K562 (cell line): Measurements from ENCODE around the gene DRD3. TPM values are rescaled to one million over a fixed set of nuclear protein-coding genes. Genes with fewer than 3 reads are reported as not detected.

Experiments
- ATAC-seq: fragments of 200-7000 bp; cut with Tn5 transposase; 3 replicates; pipeline ENCODE4 v1.9.1; 2020; ENCODE audit warnings: moderate library complexity
- BruUV-seq: library from RNA; stranded (reverse); fragments of 400-500 nt; replicated peaks from 2 replicates; lab custom pipeline; 2021; lab: Mats Ljungman, UMichigan
- CTCF ChIA-PET: fragments of 300-600 bp; formaldehyde crosslinking; extraction: SDS; loops from one replicate; lab custom pipeline; 2021; ENCODE audit warnings: low intra/inter-chr PET ratio; lab: Yijun Ruan, JAX
- POLR2A ChIA-PET: fragments of 300-600, 350-650 bp; sonication (Branson Sonifier 250); formaldehyde crosslinking; extraction: SDS; loops from one replicate; lab custom pipeline; 2021; ENCODE audit warnings: antibody characterized with exemption, inconsistent platforms; lab: Yijun Ruan, JAX
- DNase-seq, 4 experiments: peaks; one replicate each; pipeline versions ENCODE4 v3.0.0 to v3.0.0-alpha.2; 2011 to 2018; ENCODE audit warnings: low spot score in 3 of 4, mixed read lengths in 3 of 4; ENCODE audit errors: extremely low read depth in 1 of 4
- FAIRE-seq: peaks from 2 replicates; lab custom pipeline; 2011; peaks lifted over from hg19 to GRCh38; lab: Jason Lieb, UNC
- H2AFZ ChIP-seq: 2 replicates; pipeline ENCODE4 v1.6.0; 2011; ENCODE audit warnings: low read depth, low read length, control low read depth, inconsistent platforms
- H3K27ac ChIP-seq: fragments of 200-600 bp; 3 replicates; pipeline ENCODE4 v1.8.0; 2011; ENCODE audit warnings: low read depth, mild to moderate bottlenecking, control low read depth, inconsistent platforms, low read length, moderate library complexity, mixed read lengths; ENCODE audit errors: extremely low read depth
- H3K27me3 ChIP-seq, 2 experiments: fragments of 300-600 bp in 1 of 2; 2 replicates in 1 of 2; 3 replicates in 1 of 2; pipeline versions ENCODE4 v1.6.0 to v1.8.0; 2011; ENCODE audit warnings: inconsistent platforms in 2 of 2, low read length in 2 of 2, mild to moderate bottlenecking in 1 of 2, mixed read lengths in 1 of 2, moderate library complexity in 1 of 2; ENCODE audit not compliant: control insufficient read depth in 2 of 2, insufficient read depth in 2 of 2
- H3K36me3 ChIP-seq: fragments of 300-600 bp; 3 replicates; pipeline ENCODE4 v1.8.0; 2011; ENCODE audit warnings: mild to moderate bottlenecking, low read length, inconsistent platforms; ENCODE audit not compliant: control insufficient read depth, insufficient read depth
- H3K4me1 ChIP-seq, 2 experiments: fragments of 200-600 bp in 1 of 2; replicated peaks in 1 of 2; 2 replicates in 1 of 2; 3 replicates in 1 of 2; pipeline versions ENCODE4 v1.5.1 to v1.8.0; 2011; ENCODE audit warnings: inconsistent platforms in 2 of 2, low read length in 2 of 2, mild to moderate bottlenecking in 1 of 2, mixed read lengths in 1 of 2, moderate library complexity in 1 of 2; ENCODE audit not compliant: control insufficient read depth in 2 of 2, insufficient read depth in 2 of 2
- H3K4me2 ChIP-seq: 2 replicates; pipeline ENCODE4 v1.6.1; 2011; ENCODE audit warnings: low read length, control low read depth, inconsistent platforms, mixed read lengths; ENCODE audit not compliant: insufficient read depth
- H3K4me3 ChIP-seq: fragments of 200-600 bp; sonication (generic), shearing (Covaris generic); 2 replicates; pipeline ENCODE4 v1.5.1; 2016; ENCODE audit warnings: control low read depth, inconsistent platforms
- H3K79me2 ChIP-seq: fragments of 200-600 bp; 3 replicates; pipeline ENCODE4 v1.8.0; 2011; ENCODE audit warnings: low read length, inconsistent platforms; ENCODE audit not compliant: control insufficient read depth, insufficient read depth
- H3K9ac ChIP-seq, 2 experiments: 2 replicates each; pipeline versions ENCODE4 v1.6.0 to v1.6.1; 2011; ENCODE audit warnings: low read depth in 2 of 2, low read length in 2 of 2, control low read depth in 1 of 2, inconsistent platforms in 1 of 2, mild to moderate bottlenecking in 1 of 2, mixed read lengths in 1 of 2; ENCODE audit not compliant: insufficient read depth in 1 of 2
- H3K9me1 ChIP-seq: one replicate; pipeline ENCODE4 v1.6.0; 2011; ENCODE audit warnings: inconsistent platforms, mild to moderate bottlenecking, low read length, moderate library complexity; ENCODE audit not compliant: control insufficient read depth, insufficient read depth
- H3K9me3 ChIP-seq: replicated peaks from 2 replicates; pipeline ENCODE4 v1.5.1; 2011; ENCODE audit warnings: low read depth, low read length, inconsistent platforms; ENCODE audit not compliant: control insufficient read depth, insufficient read depth
- H4K20me1 ChIP-seq: replicated peaks from 2 replicates; pipeline ENCODE4 v1.6.1; 2011; ENCODE audit warnings: low read length, inconsistent platforms, mixed read lengths; ENCODE audit not compliant: control insufficient read depth, insufficient read depth
- ASH1L ChIP-seq: fragments of 450-650 bp; IDR thresholded peaks from 2 replicates; pipeline ENCODE4 v1.6.1; 2018; ENCODE audit warnings: borderline replicate concordance, mild to moderate bottlenecking, low read depth; ENCODE audit not compliant: partially characterized antibody
- BRD4 ChIP-seq: fragments of 200-600 bp; sonication (generic); IDR thresholded peaks from 2 replicates; pipeline ENCODE4 v1.6.1; 2017; ENCODE audit warnings: inconsistent platforms
- CREM ChIP-seq: IDR thresholded peaks from 2 replicates; pipeline ENCODE4 v1.6.1; 2014; ENCODE audit warnings: antibody characterized with exemption, low read depth
- FOXA3 ChIP-seq, 2 experiments: fragments of 450-650 bp in 1 of 2; sonication (generic) in 1 of 2; formaldehyde crosslinking; IDR thresholded peaks in 1 of 2; conservative IDR thresholded peaks in 1 of 2; 2 replicates each; pipeline versions ENCODE4 v1.4.0 to v1.8.0; 2020 to 2022; ENCODE audit warnings: mild to moderate bottlenecking in 2 of 2, missing genetic modification reagents in 1 of 2
- HIVEP1 ChIP-seq: fragments of 250-450 bp; sonication (Bioruptor Pico); IDR thresholded peaks from 2 replicates; pipeline ENCODE4 v1.4.0; 2020; ENCODE audit warnings: mild to moderate bottlenecking
- HNRNPL ChIP-seq: fragments of 200-400 bp; formaldehyde crosslinking; IDR thresholded peaks from 2 replicates; pipeline ENCODE4 v1.6.1; 2017; ENCODE audit warnings: low read depth, mild to moderate bottlenecking, low read length
- MLX ChIP-seq, 2 experiments: fragments of 450-650 bp in 1 of 2; sonication (generic) in 1 of 2; formaldehyde crosslinking; conservative IDR thresholded peaks; 2 replicates each; pipeline versions ENCODE4 v1.4.0 to v1.8.1; 2020 to 2022; ENCODE audit warnings: mild to moderate bottlenecking in 1 of 2, missing genetic modification reagents in 1 of 2
- NEUROD1 ChIP-seq: fragments of 150-350 bp; IDR thresholded peaks from 2 replicates; pipeline ENCODE4 v1.6.1; 2014; ENCODE audit warnings: borderline replicate concordance, low read length, low read depth; ENCODE audit not compliant: partially characterized antibody
- NFIC ChIP-seq: fragments of 450-650 bp; IDR thresholded peaks from 2 replicates; pipeline ENCODE4 v1.6.1; 2017; ENCODE audit warnings: mild to moderate bottlenecking, inconsistent platforms
- NUFIP1 ChIP-seq: fragments of 450-650 bp; IDR thresholded peaks from 2 replicates; pipeline ENCODE4 v1.6.1; 2018; ENCODE audit not compliant: partially characterized antibody
- PKNOX1 ChIP-seq: fragments of 450-650 bp; IDR thresholded peaks from 2 replicates; pipeline ENCODE4 v1.6.1; 2016
- RBFOX2 ChIP-seq: fragments of 200-400 bp; formaldehyde crosslinking; IDR thresholded peaks from 2 replicates; pipeline ENCODE4 v1.6.1; 2017; ENCODE audit warnings: low read depth, mild to moderate bottlenecking, low read length, moderate library complexity
- SMARCA5 ChIP-seq: fragments of 450-650 bp; IDR thresholded peaks from 2 replicates; pipeline ENCODE4 v1.6.1; 2016
- SRSF3 ChIP-seq: fragments of 200-400 bp; formaldehyde crosslinking; IDR thresholded peaks from 2 replicates; pipeline ENCODE4 v1.6.1; 2016; ENCODE audit warnings: mild to moderate bottlenecking, low read length, moderate library complexity; ENCODE audit not compliant: insufficient read depth
- ZBTB1 ChIP-seq: sonication (generic); formaldehyde crosslinking; IDR thresholded peaks from 2 replicates; pipeline ENCODE4 v1.8.1; 2023; ENCODE audit warnings: missing genetic modification reagents, low read depth, mild to moderate bottlenecking, borderline replicate concordance
- ZNF197 ChIP-seq: fragments of 200-800 bp; sonication (Bioruptor generic); IDR thresholded peaks from 2 replicates; pipeline ENCODE4 v1.6.1; 2016; ENCODE audit warnings: low read depth, missing genetic modification characterization, missing compliant biosample characterization
- WGBS: fragments of 100-300 bp; shearing (Covaris generic); methylation state at CpG from one replicate; pipeline ENCODE4 v1.1.6; 2016; ENCODE audit warnings: low coverage, mixed read lengths; ENCODE audit not compliant: insufficient coverage; ENCODE audit errors: missing lambda C conversion rate; 5-methylcytosine and 5-hydroxymethylcytosine counted together
- in situ Hi-C: fragments of 300-500 bp; cut with MboI; formaldehyde crosslinking; loops from 4 replicates; pipeline ENCODE4 v1.15.0; 2018; ENCODE audit warnings: inconsistent platforms, mixed read lengths
- intact Hi-C: fragments of 100-400 bp; cut with micrococcal nuclease; formaldehyde crosslinking; loops from 2 replicates; pipeline ENCODE4 v1.14.2; 2022
- polyA plus RNA-seq, 8 experiments: library from polyadenylated mRNA; depleted of rRNA in 4 of 8; stranded (reverse) in 5 of 8; unstranded in 3 of 8; fragments of >200 nt; fragmentation: Nextera tagmentation in 2 of 8; fragmentation: Illumina TruSeq in 1 of 8; extraction: Ambion mirVana in 2 of 8; extraction: Trizol in 1 of 8; gene quantifications; 2 replicates each; pipeline versions ENCODE4 v1.2.1 to v1.2.3, GENCODE V29; 2011 to 2014; ENCODE audit warnings: inconsistent platforms in 1 of 8, missing spikeins in 1 of 8
- total RNA-seq, 7 experiments: library from RNA; depleted of rRNA in 6 of 7; stranded (reverse); fragments of >200 nt in 6 of 7; fragmentation: Illumina TruSeq in 2 of 7; extraction: Trizol in 2 of 7; gene quantifications; 2 replicates each; pipeline versions ENCODE4 v1.2.1 to v1.2.3, GENCODE V29; 2011 to 2021; ENCODE audit warnings: low replicate concordance in 1 of 7
- TF ChIP-seq, protein P1 (sequence below): fragments of 450-650 bp; conservative IDR thresholded peaks from 2 replicates; pipeline ENCODE4 v1.6.1; 2016; ENCODE audit warnings: missing genetic modification characterization, low read depth, mild to moderate bottlenecking, control low read depth, missing compliant biosample characterization

DRD3 gene
- total and polyA plus RNA-seq, 9 of the 15 experiments (the other 6 are each of a cell fraction or from before 2014, with no cell fraction given), result not detected

GRCh38 chr3:114168150-114168549, 10.7 kb downstream of the DRD3 start (continued):
- TF ChIP-seq NFIC, result no peak
- TF ChIP-seq, all 486 proteins: peak for 0

GRCh38 chr3:114157321-114157720, 21.5 kb downstream of the DRD3 start:
- BruUV-seq, result no TSS peak
- Histone ChIP-seq H4K20me1 (no peaks in the 10 kb centered on the region), H3K36me3 (no peaks in the 10 kb centered on the region), H3K9me3 (no peaks in the 10 kb centered on the region), H3K79me2 (no peaks in the 10 kb centered on the region), H3K27me3 (no peaks in the 10 kb centered on the region; a peak in 1 of 5 replicates), H3K4me1 (peaks cover 3 to 6% of the 10 kb centered on the region in 2 experiments; a peak in 2 of 5 replicates), H2AFZ (no peak overlapping the region), H3K4me2 (no peak overlapping the region), H3K4me3 (no peak overlapping the region), H3K9ac (no peak overlapping the region), H3K9me1 (no peaks in the 10 kb centered on the region), H3K27ac (no peak overlapping the region)
- TF ChIP-seq BRD4 (no peak), NEUROD1 (no peak), ZNF197 (CRISPR knock-in tag) (no peak), FOXA3 (CRISPR knock-in tag; conservative IDR thresholded peaks at IDR 0.05 in 1 of 2, IDR thresholded peaks at IDR 0.05 in 1 of 2) (no peak), MLX (CRISPR knock-in tag; conservative IDR thresholded peaks at IDR 0.05) (no peak), CREM (no peak), SMARCA5 (no peak), NUFIP1 (no peak), SRSF3 (no peak), HIVEP1 (CRISPR knock-in tag) (no peak), PKNOX1 (no peak), ZBTB1 (CRISPR knock-in tag) (no peak), ASH1L (no peak), HNRNPL (no peak), RBFOX2 (no peak)
- TF ChIP-seq, protein P1, sequence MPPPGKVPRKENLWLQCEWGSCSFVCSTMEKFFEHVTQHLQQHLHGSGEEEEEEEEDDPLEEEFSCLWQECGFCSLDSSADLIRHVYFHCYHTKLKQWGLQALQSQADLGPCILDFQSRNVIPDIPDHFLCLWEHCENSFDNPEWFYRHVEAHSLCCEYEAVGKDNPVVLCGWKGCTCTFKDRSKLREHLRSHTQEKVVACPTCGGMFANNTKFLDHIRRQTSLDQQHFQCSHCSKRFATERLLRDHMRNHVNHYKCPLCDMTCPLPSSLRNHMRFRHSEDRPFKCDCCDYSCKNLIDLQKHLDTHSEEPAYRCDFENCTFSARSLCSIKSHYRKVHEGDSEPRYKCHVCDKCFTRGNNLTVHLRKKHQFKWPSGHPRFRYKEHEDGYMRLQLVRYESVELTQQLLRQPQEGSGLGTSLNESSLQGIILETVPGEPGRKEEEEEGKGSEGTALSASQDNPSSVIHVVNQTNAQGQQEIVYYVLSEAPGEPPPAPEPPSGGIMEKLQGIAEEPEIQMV (tag), result no peak
- ATAC-seq (no peak), FAIRE-seq (no peak), DNase-seq (no peak)
- POLR2A ChIA-PET, result interaction anchor here (0.5 kb wide), 1 partner anchor 1623 kb away, joined by 3 read pairs; no protein-coding TSS in a partner anchor
- WGBS, result no CpG with 5 or more reads among the region's 1 CpG
- intact Hi-C loops (loop anchor here (10.0 kb wide), 2 partner anchors 323 to 423 kb away; partner anchors contain the start of gene GRAMD1C), in situ Hi-C loops (no loop called here)
- CTCF ChIA-PET, result no interaction called here
